Neural cell (in vitro differentiated cells): ENCODE results near the gene ATXN10.

Experiments
- EP300 ChIP-seq: fragments of 450-650 bp; conservative IDR thresholded peaks from 2 replicates; pipeline ENCODE4 v1.6.1; 2014; ENCODE audit warnings: antibody characterized with exemption, mild to moderate bottlenecking, moderate library complexity; ENCODE audit not compliant: poor library complexity, severe bottlenecking
- MXI1 ChIP-seq: fragments of 450-650 bp; conservative IDR thresholded peaks from 2 replicates; pipeline ENCODE4 v1.6.1; 2014; ENCODE audit warnings: antibody characterized with exemption, mild to moderate bottlenecking; ENCODE audit not compliant: poor library complexity, severe bottlenecking
- REST ChIP-seq: IDR thresholded peaks from 2 replicates; pipeline ENCODE4 v1.6.1; 2012; ENCODE audit warnings: borderline replicate concordance
- TF ChIP-seq, protein P1 (sequence below): fragments of 450-650 bp; IDR thresholded peaks from 2 replicates; pipeline ENCODE4 v1.5.1; 2014; ENCODE audit warnings: antibody characterized with exemption, mild to moderate bottlenecking, moderate library complexity; ENCODE audit not compliant: poor library complexity, severe bottlenecking

GRCh38 chr22:45743687-45744086 lies 72.1 kb downstream of the ATXN10 start:
- no peak for TF ChIP-seq REST
- TF ChIP-seq, protein P1, sequence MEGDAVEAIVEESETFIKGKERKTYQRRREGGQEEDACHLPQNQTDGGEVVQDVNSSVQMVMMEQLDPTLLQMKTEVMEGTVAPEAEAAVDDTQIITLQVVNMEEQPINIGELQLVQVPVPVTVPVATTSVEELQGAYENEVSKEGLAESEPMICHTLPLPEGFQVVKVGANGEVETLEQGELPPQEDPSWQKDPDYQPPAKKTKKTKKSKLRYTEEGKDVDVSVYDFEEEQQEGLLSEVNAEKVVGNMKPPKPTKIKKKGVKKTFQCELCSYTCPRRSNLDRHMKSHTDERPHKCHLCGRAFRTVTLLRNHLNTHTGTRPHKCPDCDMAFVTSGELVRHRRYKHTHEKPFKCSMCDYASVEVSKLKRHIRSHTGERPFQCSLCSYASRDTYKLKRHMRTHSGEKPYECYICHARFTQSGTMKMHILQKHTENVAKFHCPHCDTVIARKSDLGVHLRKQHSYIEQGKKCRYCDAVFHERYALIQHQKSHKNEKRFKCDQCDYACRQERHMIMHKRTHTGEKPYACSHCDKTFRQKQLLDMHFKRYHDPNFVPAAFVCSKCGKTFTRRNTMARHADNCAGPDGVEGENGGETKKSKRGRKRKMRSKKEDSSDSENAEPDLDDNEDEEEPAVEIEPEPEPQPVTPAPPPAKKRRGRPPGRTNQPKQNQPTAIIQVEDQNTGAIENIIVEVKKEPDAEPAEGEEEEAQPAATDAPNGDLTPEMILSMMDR = no peak
- TF ChIP-seq MXI1 = no peak
- no peak for TF ChIP-seq EP300
